PFSK-1 (cell line): ENCODE data around the gene CHRNA1.

Experiments
- POLR2AphosphoS5 ChIP-seq: IDR thresholded peaks from 2 replicates; pipeline ENCODE4 v1.6.1; 2012; ENCODE audit warnings: low read depth, mild to moderate bottlenecking, control low read depth, low read length, moderate library complexity
- SIN3A ChIP-seq: IDR thresholded peaks from 2 replicates; pipeline ENCODE4 v1.6.1; 2012; ENCODE audit warnings: mild to moderate bottlenecking, low read length, moderate library complexity, borderline replicate concordance; ENCODE audit not compliant: insufficient read depth
- TF ChIP-seq, protein P1 (sequence below), 2 experiments: IDR thresholded peaks; 2 replicates each; pipeline versions ENCODE4 v1.6.1 to v1.8.0; 2011 to 2012; ENCODE audit warnings: low read depth in 2 of 2, low read length in 2 of 2, control low read depth in 1 of 2, inconsistent platforms in 1 of 2, mild to moderate bottlenecking in 1 of 2, moderate library complexity in 1 of 2; ENCODE audit not compliant: insufficient read depth in 1 of 2

DNA sequence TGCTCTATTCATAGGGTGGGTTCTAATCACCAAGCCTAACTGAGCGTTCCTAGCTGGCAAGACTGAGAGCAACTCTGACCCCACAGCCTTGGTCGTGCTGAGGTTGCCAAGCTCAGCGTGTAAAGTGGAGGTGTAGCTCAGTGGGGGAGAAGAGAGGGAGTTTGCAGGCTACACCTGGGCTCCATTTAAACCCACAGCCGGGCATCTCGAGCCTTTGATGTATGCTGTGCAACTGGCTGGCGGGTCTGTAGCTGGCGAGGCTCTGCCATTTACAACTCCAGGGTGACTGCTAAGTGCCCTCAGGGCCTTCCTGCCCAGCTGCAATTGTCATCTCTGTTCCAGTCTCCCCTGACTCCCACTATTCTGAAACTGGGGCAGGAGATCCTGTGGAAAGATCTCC lies 20.0 kb upstream of the CHRNA1 start:
- no peak for TF ChIP-seq SIN3A
- TF ChIP-seq, protein P1, sequence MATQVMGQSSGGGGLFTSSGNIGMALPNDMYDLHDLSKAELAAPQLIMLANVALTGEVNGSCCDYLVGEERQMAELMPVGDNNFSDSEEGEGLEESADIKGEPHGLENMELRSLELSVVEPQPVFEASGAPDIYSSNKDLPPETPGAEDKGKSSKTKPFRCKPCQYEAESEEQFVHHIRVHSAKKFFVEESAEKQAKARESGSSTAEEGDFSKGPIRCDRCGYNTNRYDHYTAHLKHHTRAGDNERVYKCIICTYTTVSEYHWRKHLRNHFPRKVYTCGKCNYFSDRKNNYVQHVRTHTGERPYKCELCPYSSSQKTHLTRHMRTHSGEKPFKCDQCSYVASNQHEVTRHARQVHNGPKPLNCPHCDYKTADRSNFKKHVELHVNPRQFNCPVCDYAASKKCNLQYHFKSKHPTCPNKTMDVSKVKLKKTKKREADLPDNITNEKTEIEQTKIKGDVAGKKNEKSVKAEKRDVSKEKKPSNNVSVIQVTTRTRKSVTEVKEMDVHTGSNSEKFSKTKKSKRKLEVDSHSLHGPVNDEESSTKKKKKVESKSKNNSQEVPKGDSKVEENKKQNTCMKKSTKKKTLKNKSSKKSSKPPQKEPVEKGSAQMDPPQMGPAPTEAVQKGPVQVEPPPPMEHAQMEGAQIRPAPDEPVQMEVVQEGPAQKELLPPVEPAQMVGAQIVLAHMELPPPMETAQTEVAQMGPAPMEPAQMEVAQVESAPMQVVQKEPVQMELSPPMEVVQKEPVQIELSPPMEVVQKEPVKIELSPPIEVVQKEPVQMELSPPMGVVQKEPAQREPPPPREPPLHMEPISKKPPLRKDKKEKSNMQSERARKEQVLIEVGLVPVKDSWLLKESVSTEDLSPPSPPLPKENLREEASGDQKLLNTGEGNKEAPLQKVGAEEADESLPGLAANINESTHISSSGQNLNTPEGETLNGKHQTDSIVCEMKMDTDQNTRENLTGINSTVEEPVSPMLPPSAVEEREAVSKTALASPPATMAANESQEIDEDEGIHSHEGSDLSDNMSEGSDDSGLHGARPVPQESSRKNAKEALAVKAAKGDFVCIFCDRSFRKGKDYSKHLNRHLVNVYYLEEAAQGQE (IDR thresholded peaks at IDR 0.05; ENCODE audit: insufficient read depth in 1 of 2, low read depth in 2 of 2, low read length in 2 of 2) = no peak
- TF ChIP-seq POLR2AphosphoS5 = no peak
